Left hindlimb (tissue), 1 donor: ENCODE data around the gene MTCL1.
"Not testable (repeated sequence)": the region's sequence is repeated elsewhere in the genome, so short reads cannot be mapped to it uniquely, and the experiment has no call there.

Experiments used
- DNase-seq: peaks from one replicate; pipeline ENCODE4 v3.0.0-alpha.2; 2018

Gene MTCL1

DNA sequence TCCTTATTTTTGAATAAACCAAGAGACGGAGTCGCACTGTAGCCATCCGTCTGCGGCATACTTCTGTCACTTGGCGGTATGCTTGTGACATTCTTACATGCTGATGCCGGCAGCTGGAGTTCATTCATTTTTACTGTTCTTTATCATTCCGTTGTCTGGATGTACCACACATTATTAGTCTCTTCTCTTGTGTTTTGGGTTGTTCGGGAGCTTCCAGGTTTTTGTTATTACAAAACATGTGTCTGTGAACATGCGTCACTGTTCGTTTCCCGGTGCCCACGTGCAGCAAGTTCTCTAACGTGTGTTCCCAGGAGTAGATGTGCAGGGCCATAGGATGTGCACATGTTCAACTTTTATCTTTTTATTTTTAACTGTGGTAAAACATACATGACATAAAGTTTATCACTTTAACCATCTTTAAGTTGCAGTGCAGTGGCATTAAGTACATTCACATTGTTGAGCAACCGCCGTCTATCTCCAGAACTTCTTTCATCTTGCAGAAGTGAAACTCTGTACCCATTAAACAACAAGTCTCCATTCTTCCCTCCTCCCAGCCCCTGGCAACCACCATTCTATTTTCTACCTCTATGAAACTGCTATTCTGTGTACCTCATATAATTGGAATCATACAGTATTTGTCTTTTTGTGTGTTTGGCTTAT, 40.1 kb downstream of the MTCL1 start:
- no peak for DNase-seq

DNA sequence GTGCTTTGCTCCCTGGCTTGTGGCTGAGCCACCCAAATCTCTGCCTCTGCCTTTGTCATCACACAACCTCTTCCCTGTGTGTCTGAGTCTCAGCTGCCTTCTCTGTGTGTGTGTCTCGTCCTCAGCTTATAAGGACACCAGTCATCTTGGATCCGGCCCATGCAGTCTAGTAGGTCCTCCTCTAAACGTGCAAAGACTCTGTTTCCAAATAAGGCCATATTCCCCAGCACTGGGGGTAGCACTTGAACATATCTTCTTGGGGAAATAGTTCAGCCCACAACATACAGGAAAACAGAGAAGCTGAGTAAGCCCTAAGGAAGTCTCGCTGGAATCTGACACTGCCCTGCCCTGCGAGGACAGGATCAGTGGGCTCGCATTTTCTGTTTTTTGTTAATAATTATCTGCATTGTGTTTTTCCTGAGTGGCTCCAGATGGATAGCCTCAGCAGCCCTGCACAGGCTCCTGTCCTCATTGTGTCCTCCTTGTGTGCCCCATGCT, 42.1 kb downstream of the MTCL1 start:
- no peak for DNase-seq

DNA sequence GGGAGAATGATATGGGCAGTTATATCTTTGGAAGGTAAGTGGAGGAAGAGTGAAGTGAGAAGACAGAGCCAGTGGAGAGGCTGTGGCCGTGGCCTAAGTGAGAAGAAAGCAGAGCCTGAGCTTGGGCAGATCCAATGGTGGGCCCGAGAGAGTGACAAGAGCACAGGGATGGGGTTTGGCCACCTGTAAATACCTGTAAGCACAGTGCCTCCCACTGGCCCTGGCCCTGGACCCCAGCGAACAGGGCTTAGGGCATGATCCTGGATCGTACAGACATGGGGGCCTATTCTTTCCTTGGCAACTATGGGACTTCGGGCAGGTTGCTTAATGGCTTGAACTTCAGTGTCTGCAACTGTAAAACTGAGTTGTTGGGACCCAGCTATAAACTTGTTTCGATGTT, 44.1 kb downstream of the MTCL1 start:
- DNase-seq, result no peak

DNA sequence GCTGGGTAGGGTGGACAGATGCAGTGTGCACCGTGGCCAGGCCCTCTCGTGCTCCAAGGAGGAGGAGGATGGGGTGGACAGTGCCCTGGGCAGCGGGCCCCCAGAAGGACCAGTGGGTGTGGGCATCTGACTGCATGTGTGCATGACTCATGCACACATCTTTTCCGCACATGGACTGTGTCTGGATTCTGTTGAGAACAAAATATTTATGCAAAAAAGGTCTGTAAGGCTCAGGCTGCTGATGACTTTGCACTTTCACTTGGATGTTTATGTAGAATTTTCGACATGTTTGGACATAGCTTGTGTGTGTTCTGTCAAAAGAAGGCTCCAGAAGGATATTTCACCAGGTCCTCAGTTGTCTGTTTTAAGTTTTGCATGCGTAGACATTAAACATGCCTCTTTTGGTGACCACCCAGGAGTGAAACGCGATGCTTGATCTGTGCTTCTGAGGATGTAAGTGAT, 45.6 kb downstream of the MTCL1 start:
- DNase-seq, result no peak

DNA sequence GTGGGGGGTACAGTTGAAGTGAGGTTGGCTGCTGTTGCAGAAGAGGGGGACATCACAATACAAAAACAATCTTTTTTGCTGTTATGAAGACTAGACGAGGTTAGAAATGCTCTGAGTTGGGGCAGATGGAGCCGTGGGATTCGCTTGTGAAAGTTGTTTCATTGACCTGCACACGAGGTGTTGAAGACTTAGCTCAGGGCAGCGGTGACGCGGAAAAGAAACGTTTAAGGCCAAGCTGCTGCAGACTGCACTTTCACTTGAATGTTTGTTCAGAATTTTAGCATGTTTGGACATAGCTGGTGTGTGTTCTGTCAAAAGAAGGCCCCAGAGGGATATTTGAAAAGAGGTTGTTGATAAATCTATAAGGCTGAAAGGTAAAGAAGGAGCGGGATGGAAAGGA, 46.3 kb downstream of the MTCL1 start:
- no peak for DNase-seq

DNA sequence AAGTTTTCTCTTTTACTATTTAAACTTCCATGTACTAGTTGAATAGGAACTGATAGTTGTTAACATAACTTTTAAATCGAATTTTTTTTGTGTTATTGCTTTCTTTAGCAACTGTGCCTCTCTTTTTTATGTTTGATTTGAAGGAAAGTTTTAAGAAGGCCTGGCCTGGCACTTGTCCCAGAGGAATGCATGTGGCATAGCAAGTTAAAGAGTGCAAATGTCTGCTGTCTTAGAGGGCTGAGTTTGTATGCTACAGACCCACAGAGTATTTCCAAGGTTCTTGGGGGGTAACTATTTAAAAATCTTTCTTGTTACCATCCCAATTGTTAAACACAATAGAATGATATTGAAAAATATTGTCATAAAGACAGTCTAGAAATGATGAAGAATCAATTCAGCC, 47.0 kb downstream of the MTCL1 start:
- no peak for DNase-seq

DNA sequence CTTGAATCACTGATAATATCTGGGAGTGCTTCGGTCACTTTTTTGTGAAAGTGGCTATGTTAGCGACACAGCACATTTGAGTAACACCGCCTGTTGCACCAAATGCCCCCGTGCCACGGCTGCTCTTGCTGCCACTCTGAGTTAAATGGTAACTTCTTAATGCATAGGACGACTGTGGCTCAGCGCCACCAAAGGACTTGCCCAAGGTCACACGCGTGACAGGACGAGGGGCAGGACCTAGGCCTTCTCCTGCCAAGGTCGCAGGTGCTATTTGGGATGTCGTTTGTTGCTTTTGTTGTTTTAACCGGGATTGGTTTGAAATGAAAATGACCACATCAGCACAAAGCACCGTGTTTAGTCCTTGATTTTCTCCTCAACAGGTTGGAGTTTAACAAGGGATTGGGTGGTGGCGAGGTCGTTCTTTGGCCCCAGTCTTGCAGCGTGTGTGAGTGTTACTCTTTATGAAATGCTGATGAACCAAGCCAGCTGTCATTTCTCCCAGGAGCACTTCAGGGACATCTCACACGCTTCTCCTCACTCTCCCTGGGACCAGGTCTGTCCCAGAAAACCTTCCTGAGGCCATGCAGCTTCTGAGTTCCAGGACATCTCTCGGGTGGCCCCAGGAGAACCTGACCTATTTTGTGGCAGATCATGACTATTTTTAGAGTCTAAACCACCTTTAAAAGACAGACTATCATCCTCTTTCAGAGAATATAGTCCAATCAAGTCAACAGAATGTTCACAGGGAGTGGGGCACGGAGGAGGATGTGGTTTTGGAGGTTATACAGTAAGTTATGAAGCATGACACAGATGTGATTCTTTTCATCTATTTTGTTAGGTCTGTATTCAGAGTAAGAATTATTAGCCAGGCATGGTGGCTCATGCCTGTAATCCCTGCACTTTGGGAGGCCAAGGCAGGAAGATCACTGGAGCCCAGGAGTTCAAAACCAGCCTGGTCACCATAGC, 49.9 kb downstream of the MTCL1 start:
- no peak for DNase-seq

DNA sequence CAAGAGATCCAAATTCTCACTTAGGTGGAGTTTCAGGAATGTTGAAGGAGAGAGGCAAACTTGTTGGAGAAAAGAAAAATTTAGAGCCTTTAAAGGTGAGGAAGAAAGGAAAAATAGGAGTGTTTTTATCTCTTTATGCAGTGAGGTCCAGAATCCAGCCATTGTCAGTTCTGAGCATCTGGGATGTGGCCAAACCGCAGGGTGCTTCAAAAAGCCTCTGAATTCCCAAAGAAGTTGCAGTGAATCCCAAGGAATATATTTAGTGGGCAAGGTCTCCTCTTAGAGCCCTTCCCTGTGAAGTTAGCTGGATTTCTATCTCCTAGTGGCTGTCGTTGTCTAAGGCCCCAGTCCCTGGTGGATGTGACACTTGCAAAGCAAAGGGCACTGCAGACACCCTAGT, 51.2 kb downstream of the MTCL1 start:
- no peak for DNase-seq

DNA sequence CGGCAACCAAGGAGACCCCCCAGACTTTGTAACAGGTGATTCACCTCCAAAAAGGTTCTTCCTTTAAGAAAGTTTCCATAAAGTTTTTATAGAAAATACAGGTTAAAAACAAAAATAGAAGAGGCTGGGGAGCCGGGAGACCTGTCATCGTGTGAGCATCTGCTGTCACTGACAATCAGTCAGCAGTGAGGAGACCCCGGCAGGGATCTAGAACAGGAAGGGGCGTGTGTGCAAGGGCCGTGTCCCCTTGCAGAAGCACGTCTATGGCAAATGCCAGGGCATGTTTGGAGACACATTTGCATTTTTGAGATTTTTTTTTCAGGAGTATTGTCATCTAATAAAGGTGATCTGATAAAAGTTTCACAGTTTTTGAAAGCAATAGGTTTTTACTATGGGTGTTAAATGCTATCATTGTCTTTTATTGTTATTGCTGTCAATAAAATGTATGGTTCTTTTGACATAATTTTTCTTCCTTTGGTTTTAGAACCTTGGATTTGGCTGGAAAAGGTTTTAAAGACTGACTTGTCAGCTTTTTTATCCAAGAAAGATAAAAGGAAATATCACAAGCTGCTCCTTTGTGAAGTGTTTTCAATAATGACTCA, 52.1 kb downstream of the MTCL1 start:
- no peak for DNase-seq

DNA sequence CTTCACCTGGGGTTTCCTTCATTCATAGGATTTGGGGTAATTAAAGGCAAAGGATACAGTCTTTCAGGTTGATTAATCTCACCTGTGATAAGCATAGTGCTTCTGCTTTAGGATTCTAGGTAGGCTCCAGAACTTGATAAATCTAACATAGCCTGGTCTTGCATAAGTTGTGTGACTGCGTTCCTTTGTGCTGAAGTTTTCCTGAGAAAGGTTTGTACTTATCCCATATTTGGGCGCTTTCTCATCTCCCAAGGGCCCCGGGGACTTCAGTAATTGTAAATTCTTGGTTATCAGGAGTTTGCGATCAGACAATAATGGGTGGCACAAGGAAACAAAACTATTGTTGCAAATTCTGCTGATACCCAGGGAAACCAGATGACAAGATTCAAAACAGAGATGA, 53.1 kb downstream of the MTCL1 start:
- DNase-seq, result no peak

DNA sequence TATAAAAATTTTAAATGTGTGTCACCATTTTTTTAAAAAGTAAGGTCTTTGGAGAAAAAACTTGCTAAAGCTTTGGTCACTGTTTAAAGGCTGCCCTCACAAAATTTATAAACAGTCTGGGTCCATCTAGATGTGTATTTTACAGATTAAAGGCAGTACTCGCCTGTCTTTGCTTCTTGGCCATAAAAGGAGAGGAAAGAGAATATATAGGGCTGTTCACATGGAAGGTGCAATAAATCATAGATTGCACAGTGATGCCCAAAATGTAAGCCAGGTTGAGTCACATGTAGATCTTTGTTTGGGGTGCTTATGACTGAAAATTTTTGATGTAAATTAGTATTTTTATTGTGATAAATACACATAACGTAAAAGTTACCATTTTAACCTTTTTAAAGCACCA, 55.6 kb downstream of the MTCL1 start:
- DNase-seq, result no peak

DNA sequence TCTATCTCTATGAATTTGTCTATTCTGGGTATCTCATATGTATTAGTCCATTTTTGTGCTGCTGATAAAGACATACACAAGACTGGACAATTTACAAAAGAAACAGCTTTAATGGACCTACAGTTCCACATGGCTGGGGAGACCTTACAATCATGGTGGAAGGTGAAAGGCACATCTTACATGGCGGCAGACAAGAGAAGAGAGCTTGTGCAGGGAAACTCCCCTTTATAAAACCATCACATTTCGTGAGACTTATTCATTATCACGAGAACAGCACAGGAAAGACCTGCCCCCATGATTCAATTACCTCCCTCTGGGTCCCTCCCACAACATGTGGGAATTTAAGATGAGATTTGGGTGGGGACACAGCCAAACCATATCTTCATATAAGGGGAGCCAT, 56.2 kb downstream of the MTCL1 start:
- DNase-seq, result not testable (repeated sequence)

DNA sequence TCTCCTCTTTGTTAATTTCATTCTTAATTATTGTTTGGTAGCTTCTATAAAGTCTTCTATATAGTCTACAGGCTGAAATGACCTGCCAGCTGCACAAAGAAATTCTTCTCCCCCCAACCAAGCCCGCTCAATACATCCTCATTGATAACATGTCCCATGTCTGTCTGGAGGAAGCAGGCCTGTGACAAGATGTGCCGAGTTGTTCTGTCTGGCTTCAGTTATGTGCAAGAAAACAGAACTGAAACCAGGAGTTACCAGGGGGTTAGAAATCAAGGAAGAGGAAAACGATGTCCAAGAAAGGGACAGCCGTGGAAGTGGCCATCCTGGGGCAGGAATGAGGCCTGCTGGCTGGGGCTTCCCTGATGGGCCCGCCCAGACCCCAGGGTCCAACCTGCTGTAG, 57.6 kb downstream of the MTCL1 start:
- no peak for DNase-seq

DNA sequence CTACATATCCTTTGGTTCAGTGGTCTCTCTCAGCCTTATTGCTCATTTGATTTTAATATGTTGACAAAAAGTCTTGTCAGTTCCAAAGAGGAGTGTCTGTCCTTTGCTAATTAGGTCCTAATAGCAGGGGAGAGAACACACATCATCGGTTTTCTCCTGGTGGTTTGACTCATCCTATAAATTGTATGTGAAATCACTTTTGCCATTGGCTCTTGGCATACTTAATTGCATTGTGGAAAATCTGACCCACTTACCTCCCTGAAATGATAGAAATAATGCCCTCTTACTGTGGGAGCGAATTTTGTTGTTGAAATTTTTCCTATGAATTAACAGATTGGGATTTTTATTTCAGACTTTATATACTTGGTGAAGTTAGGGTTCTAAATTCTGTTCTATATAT, 58.3 kb downstream of the MTCL1 start:
- no peak for DNase-seq

DNA sequence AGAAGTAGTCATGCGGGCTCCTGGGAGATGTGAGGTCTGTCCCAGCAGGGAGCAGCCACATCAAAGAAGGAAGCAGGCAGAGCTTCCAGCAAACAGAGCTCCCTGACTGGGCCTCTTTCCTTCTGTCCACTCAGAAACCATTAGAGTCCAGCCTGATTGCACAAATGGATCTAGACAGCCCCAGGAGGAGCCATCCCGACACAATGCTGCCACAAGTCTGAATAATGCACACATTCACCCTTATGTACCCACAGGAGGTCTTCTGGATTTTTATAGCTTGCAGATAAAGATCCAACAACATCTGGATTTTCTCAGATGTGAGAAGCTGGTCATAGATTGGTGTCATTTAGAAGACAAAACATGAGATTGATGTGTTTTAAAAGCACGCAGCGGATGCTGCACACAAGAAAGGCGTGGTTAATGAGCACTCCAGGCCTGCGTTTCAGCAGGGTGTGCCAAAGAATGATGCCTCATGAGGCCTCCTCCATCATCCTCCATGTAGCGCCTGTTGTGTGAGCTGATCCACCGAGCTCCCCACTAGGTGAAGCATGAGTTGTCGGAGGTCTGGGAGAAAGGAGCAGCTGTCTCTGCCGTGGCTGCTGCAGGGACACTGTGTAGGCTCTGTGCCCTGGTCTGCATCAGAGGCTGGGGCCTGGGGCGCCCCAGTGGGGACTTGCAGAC, 60.6 kb downstream of the MTCL1 start:
- peak; percentile 46 for DNase-seq

DNA sequence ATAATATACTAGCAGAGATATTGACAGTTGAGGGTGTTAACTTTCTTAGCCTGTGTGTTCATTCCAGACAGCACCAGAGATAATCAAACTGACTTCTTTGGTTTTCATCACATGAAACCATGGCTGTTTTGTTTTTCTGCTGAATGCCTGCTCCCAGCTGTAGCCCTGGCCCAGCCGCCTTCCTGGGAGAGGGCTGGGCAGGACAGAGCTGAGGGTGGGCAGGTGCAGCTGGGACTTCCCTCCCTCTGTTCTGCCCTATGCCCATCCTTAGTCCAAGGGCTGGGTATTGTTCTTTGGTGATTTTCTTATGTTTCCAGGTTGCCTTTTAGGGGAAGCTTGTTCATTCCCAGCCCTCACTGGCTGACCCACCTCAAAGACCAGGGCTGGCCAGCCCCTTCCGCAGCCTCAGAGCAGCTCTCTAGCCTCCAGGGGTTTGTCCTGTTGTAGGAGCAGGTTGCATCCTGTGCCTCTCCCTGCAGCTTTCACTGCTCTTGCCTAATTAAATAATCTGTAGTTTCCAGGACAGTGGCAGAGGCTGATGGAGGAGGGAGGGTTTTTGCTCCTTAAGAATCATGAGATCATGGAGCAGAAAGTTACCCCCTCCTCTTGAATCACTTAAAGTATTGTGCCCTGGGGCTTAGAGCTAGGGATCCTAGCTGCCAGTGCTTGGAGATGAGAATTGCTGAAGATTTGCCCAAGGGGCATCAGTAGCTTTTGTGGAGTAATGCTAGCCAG, 61.4 kb downstream of the MTCL1 start:
- DNase-seq, result no peak

DNA sequence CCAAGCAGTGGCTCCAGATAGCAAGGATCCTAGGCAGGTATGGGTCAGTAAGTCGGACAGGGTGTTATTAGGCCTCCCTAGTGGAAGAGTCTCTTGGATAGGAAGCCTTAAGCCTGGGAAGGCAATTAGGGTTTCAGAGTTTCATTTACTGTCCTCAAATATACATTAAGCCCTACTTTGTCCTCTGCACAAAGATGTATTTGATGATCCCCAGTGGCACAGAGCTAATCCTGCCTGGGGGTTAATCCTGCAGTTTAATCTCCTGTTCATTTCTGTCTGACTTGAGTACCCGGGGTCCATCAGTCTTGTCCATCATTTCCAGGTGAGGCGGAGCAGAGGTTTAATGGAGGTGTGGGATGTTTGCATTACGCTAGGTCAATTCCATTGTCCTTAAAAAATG, 62.0 kb downstream of the MTCL1 start:
- DNase-seq, result no peak

DNA sequence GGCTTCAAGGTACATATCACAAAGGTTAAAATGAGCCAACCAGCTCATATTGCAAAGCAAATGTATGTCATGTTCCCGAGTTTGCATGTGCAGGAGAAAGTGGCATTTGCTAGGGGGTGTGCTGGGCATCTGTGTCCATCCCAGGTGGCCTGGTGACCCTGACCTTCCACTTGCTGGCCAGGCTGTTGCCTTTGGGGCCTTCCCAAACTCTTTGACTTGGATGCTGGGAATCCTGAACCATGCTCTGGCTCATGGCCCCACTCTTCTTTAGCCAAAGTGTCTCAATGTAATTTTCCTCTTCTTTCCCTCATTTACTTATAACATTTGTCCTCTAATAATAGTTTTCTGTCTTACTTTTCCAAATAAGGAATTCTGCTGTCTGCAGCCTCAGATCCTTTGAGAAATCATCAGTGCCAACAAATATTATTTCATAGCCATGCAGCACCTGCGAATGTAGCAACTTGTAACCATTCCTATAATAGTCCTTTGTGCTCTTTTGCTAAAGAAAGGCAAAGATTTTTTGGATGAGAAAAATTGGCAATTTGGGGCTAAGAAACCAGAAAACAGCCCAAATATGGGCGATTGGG, 64.2 kb downstream of the MTCL1 start:
- DNase-seq, result no peak

DNA sequence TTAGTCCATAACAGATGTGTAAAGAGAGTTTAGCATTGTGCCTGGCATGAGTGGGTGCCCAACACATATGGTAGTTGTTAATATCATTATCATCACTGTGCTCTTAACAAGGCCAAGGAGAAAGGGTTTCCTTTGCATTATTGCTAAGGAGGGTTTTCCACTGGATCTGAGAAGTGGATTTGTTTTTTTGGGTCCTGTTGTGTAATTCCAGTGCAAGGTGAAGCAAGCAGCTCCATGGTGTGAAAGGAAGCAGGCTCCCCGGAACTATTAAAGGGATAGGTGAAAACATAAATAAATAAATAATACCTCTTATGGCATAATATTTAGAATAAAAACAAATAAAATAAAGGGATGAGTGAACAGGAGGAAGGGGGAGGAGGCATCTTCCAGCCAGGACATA, 65.3 kb downstream of the MTCL1 start:
- no peak for DNase-seq

DNA sequence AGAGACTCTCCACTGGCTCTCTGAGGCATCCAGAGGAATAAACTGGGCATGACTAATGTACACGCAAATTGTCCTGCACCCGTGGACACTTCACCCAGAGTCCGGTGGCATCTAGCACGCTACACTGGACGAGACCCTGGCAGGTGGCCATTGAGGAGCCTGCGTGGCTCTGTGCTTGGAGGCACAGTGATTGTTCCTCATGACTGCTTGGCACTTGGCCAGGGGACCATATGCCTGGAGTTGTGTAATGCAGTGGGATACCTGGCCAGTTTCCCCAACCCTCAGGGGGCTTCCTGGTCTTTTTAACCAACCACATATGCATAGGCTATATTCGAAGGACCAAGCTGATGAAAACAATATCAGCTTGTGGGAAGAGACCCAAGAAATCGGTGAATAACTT, 66.6 kb downstream of the MTCL1 start:
- DNase-seq, result no peak

DNA sequence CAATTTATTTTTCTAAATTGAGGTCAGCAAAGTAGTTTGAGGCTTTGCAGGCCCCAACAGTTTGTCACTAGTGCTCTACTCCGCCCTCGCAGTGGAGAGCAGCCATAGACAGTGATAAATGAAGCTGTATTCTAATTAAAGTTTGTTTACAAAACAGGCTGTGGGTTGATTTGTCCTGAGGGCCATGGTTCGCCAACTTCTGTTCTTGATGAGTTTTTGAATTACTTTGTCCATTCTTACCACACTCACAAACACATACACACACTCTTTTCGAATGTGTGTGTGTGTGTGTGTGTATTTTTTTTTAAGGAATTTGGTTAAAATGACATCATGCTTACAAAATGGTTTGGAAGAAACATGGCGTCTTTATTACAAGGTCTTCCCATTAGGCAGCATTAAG, 68.6 kb downstream of the MTCL1 start:
- no peak for DNase-seq
